PC-3 (cell line): ENCODE results near the gene SFXN3. TPM values are rescaled to one million over a fixed set of nuclear protein-coding genes. Genes with fewer than 3 reads are reported as not detected.
A peak's percentile ranks its signal among the peaks of the same experiment; 100 is the strongest.

ENCODE experiments used
- ATAC-seq: fragments of 200-7000 bp; cut with Tn5 transposase; 2 replicates; pipeline ENCODE4 v1.9.1; 2020; ENCODE audit warnings: mild to moderate bottlenecking, moderate library complexity
- BruUV-seq: library from RNA; stranded (reverse); fragments of 400-500 nt; replicated peaks from 2 replicates; lab custom pipeline; 2021; lab: Mats Ljungman, UMichigan
- CTCF ChIA-PET: fragments of 300-600 bp; sonication (Branson Sonifier 250); formaldehyde crosslinking; loops from one replicate; lab custom pipeline; 2022; ENCODE audit warnings: antibody characterized with exemption; lab: Charles Lee
- POLR2A ChIA-PET: fragments of 300-600 bp; sonication (Branson Sonifier 250); formaldehyde crosslinking; loops from one replicate; lab custom pipeline; 2022; ENCODE audit warnings: antibody characterized with exemption; ENCODE audit not compliant: unreplicated experiment; lab: Charles Lee
- DNase-seq: peaks from one replicate; pipeline ENCODE4 v3.0.0-alpha.2; 2015
- H2AFZ ChIP-seq: fragments of 300-600 bp; sonication (generic); 2 replicates; pipeline ENCODE4 v1.6.0; 2016; ENCODE audit warnings: antibody characterized with exemption, low read length
- H3F3A ChIP-seq: fragments of 300-600 bp; sonication (generic); one replicate; pipeline ENCODE4 v1.6.0; 2017; ENCODE audit warnings: antibody characterized with exemption, low read length, control low read depth, mild to moderate bottlenecking; ENCODE audit not compliant: unreplicated experiment
- H3K27ac ChIP-seq: fragments of 300-600 bp; sonication (generic); 2 replicates; pipeline ENCODE4 v1.5.1; 2016; ENCODE audit warnings: mild to moderate bottlenecking, low read length
- H3K27me3 ChIP-seq: fragments of 300-600 bp; sonication (generic); 2 replicates; pipeline ENCODE4 v1.6.1; 2016; ENCODE audit warnings: low read length, mixed read lengths
- H3K36me3 ChIP-seq: fragments of 300-600 bp; sonication (generic); 2 replicates; pipeline ENCODE4 v1.6.1; 2016; ENCODE audit warnings: low read depth, mixed run types, low read length, mixed read lengths
- H3K4me1 ChIP-seq: fragments of 300-600 bp; sonication (generic); 2 replicates; pipeline ENCODE4 v1.5.1; 2016; ENCODE audit warnings: low read length; ENCODE audit not compliant: insufficient read depth
- H3K4me2 ChIP-seq: fragments of 300-600 bp; sonication (generic); 2 replicates; pipeline ENCODE4 v1.6.0; 2016; ENCODE audit warnings: low read length
- H3K4me3 ChIP-seq: fragments of 300-600 bp; sonication (generic); 2 replicates; pipeline ENCODE4 v1.5.1; 2016; ENCODE audit warnings: mild to moderate bottlenecking, low read length, mixed read lengths
- H3K79me2 ChIP-seq: fragments of 300-600 bp; sonication (generic); 2 replicates; pipeline ENCODE4 v1.6.1; 2017; ENCODE audit warnings: low read length, mixed read lengths
- H3K9ac ChIP-seq: fragments of 300-600 bp; sonication (generic); 2 replicates; pipeline ENCODE4 v1.6.0; 2016; ENCODE audit warnings: mild to moderate bottlenecking, low read length
- H3K9me2 ChIP-seq: fragments of 300-600 bp; sonication (generic); replicated peaks from 2 replicates; pipeline ENCODE4 v1.6.1; 2016; ENCODE audit warnings: mixed run types, low read length, mixed read lengths
- H3K9me3 ChIP-seq: fragments of 300-600 bp; sonication (generic); 2 replicates; pipeline ENCODE4 v1.6.1; 2016; ENCODE audit warnings: low read length, mixed read lengths
- H4K20me1 ChIP-seq: fragments of 300-600 bp; sonication (generic); 2 replicates; pipeline ENCODE4 v1.6.1; 2016; ENCODE audit warnings: low read length, mixed read lengths
- EZH2 ChIP-seq: fragments of 300-600 bp; sonication (generic); IDR thresholded peaks from one replicate; pipeline ENCODE4 v1.6.1; 2017; ENCODE audit warnings: antibody characterized with exemption, mild to moderate bottlenecking, low read length; ENCODE audit not compliant: unreplicated experiment
- EZH2phosphoT487 ChIP-seq: fragments of 300-600 bp; sonication (generic); IDR thresholded peaks from 2 replicates; pipeline ENCODE4 v1.6.1; 2018; ENCODE audit warnings: mild to moderate bottlenecking, antibody characterized with exemption, low read length, borderline replicate concordance
- intact Hi-C: fragments of 100-400 bp; cut with micrococcal nuclease; formaldehyde crosslinking; loops from 2 replicates; pipeline ENCODE4 v1.9.0; 2023
- total RNA-seq: library from RNA; depleted of rRNA; stranded (reverse); fragments of >200 nt; gene quantifications from 2 replicates; pipeline ENCODE4 v1.2.3, GENCODE V29; 2014
- TF ChIP-seq, protein P1 (sequence below): fragments of 300-600 bp; sonication (generic); conservative IDR thresholded peaks from 2 replicates; pipeline ENCODE4 v1.5.1; 2017; ENCODE audit warnings: antibody characterized with exemption, low read depth, mild to moderate bottlenecking, low read length

SFXN3 gene
- total RNA-seq, 1 experiment from 2014 or later = 46.7 TPM

DNA sequence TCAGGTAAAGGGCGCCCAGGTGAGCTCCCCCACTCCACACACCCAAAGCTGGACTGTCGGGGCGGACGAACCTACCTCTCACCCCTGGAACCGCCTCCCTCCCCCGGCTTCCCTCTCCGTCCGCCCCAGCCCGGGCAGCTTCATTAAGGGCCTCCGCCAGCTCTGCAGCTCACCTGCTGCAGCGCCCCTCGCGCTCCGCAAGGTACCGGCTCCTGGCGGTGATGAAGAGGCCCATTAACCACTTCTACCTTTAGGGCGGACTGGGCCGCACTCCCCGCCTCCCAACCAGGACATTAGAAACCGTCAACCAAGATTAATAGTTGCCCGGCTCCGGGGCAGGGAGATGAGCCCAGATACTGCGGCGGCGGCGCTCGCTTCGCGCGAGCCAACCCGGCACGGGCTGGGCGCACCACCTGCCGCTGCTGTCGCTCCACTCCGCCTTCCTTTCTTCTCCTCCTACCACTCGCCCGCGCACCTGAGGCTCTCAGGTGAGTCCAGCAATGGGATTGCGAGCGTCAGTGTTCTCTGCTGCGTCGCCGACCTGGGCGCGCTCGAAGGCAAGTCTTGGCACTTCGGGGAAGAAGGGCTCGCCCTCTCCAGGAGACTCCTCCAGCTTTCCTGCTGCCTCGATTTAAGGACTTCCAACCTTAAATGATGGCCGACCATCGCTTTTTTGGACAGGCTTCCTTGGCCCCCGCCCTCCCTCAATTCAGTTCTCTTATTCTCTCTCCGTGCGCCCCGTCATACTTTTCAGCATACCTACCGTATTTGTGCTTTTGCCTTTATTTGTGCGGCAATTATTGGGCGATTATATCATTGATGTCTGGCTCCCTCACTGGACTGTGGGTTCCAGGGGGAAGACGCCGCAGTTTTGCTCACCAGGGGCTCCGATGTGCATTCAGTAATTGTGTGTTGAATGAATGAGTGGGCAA, 17.2 kb downstream of the SFXN3 start:
- Histone ChIP-seq H3K27ac (no peak overlapping the region), H3K27me3 (no peaks in the 10 kb centered on the region), H3K9me3 (no peaks in the 10 kb centered on the region), H4K20me1 (no peaks in the 10 kb centered on the region), H3K4me1 (peaks cover 24% of the 10 kb centered on the region), H3K4me2 (no peak overlapping the region), H2AFZ (no peak overlapping the region), H3K36me3 (no peaks in the 10 kb centered on the region), H3F3A (no peaks in the 10 kb centered on the region), H3K79me2 (peaks cover 3% of the 10 kb centered on the region; the same call in 1 of the 2 replicates), H3K4me3 (no peak overlapping the region), H3K9ac (no peak overlapping the region), H3K9me2 (no peaks in the 10 kb centered on the region)
- no peak for TF ChIP-seq EZH2
- TF ChIP-seq, protein P1, sequence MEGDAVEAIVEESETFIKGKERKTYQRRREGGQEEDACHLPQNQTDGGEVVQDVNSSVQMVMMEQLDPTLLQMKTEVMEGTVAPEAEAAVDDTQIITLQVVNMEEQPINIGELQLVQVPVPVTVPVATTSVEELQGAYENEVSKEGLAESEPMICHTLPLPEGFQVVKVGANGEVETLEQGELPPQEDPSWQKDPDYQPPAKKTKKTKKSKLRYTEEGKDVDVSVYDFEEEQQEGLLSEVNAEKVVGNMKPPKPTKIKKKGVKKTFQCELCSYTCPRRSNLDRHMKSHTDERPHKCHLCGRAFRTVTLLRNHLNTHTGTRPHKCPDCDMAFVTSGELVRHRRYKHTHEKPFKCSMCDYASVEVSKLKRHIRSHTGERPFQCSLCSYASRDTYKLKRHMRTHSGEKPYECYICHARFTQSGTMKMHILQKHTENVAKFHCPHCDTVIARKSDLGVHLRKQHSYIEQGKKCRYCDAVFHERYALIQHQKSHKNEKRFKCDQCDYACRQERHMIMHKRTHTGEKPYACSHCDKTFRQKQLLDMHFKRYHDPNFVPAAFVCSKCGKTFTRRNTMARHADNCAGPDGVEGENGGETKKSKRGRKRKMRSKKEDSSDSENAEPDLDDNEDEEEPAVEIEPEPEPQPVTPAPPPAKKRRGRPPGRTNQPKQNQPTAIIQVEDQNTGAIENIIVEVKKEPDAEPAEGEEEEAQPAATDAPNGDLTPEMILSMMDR = no peak
- TF ChIP-seq EZH2phosphoT487 = no peak
- BruUV-seq = no TSS peak
- CTCF ChIA-PET = no interaction called here
- intact Hi-C loops = no loop called here
- no peak for DNase-seq
- POLR2A ChIA-PET = no interaction called here
- no peak for ATAC-seq

DNA sequence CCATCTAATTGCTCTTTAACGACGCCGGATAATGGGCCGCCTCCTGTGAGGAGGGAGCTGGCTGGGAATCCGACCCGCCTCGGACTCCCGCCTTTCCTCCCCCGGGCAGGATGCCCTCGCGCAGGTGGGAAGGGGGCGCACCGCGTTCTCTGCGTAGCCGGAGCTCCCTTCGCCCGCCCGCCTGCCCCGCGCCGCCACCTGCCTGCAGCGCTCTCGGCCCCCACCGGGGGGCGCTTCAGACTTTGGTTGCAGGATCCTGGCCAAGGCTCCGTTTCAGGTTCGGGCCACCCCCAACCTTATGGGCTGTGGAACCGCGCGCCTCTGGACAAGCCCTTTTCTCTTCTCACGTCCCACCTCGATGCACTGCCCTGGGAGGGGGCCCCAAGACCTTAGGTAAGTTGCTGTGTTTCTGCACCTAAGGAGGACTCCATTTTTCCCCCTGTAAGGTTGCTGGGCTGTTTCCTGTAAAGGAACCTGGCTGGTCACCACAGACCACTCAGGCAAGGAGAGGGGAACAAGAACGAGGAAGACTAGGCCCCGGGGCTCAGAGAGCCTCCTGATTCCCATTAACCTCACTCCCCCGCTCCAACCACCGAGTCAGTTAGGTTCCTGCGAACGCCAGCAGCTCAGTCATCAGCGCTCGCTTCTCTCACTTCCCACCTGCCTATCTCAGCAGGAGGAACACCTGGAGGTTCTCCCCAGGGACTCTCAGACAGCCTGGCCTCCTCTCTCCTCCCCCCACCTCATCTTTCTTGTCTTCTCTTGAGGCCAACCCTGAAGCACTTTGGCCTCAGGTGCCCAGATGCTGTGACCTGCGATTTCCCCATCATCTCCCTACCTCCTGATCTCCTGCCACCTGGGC, 19.4 kb downstream of the SFXN3 start:
- ChIA-PET POLR2A (interaction anchor here (0.6 kb wide), 1 partner anchor 347 kb away, joined by 3 read pairs; no protein-coding TSS in a partner anchor), CTCF (interaction anchor here (0.6 to 1.1 kb wide), 9 partner anchors 9 to 1043 kb away, joined by 3 to 6 read pairs (median 5); partner anchors contain the start of gene KAZALD1)
- peak overlapping the region; percentile 78 for H2AFZ ChIP-seq
- intact Hi-C loops = no loop called here
- ATAC-seq (peak; percentile 57), DNase-seq (peak; percentile 66)
- H3K9me3 ChIP-seq = no peaks in the 10 kb centered on the region
- no peaks in the 10 kb centered on the region for H3K9me2 ChIP-seq
- no peaks in the 10 kb centered on the region for H3F3A ChIP-seq
- H3K36me3 ChIP-seq = no peaks in the 10 kb centered on the region
- H3K27ac ChIP-seq = no peak overlapping the region
- H3K79me2 ChIP-seq = peaks cover 16% of the 10 kb centered on the region
- TSS peak; percentile 39 for BruUV-seq
- no peaks in the 10 kb centered on the region for H4K20me1 ChIP-seq
- no peak overlapping the region for H3K9ac ChIP-seq
- H3K4me1 ChIP-seq = peaks cover 17% of the 10 kb centered on the region
- H3K4me2 ChIP-seq = peak overlapping the region; percentile 81
- H3K4me3 ChIP-seq = peak overlapping the region; percentile 49; the same call in 1 of the 2 replicates
- H3K27me3 ChIP-seq = no peaks in the 10 kb centered on the region
- TF ChIP-seq, protein P1 = peak; percentile 82
- TF ChIP-seq EZH2 = no peak
- no peak for TF ChIP-seq EZH2phosphoT487
